ENCODE results near the gene UCHL1.
"Not testable (repeated sequence)": the region's sequence is repeated elsewhere in the genome, so short reads cannot be mapped to it uniquely, and the experiment has no call there.

The UCHL1 gene

DNA sequence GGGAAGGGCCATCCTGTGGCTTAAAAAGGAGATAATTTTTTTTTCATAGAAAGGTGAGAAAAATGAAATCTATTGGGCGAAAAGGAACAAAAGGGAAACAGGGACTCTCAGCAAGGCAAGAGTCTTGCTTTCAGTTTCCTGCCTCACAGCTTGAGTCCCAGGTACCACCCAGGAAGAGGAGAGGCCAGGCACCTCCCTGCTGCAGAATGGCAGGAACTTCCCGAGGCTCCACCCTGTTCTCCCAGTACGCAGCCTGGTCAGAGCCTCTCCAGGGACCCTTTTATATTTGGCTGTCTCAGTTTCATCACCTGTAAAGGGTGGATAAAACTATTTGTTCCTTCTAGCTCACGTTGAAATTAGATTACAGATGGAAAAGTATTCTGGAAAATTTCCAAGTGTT, 33.8 kb downstream of the UCHL1 start:
- DNase-seq (ENCODE audit: low read depth) = no peak

DNA sequence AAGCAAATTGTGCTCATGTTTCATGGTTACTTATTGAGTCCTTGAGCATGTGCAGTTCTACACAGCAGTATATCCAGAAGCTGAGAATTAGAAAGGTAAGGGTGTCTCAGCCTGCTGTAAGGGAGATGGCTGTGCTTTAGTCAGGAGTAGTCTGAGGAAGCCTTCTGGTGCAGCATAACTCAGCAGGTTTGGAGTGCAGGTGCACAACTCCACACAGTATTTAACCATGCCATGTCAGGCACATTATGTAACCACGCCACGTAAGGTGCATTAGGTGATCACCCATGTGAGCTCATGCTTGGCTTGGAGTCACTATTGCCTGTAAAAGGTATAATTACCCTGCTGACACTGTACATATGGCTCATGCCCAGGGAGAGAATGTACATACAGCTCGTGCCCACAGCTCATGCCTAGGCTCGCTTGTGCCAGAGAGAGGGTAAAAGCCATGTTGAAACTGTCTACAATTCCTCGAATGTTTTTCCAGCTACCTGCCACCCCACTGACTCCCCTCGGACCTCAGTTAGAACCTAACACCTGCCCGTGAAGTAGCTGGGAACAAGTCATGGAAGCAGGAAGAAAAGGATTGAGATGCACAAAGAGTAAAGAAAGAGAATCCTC, 37.8 kb downstream of the UCHL1 start:
- DNase-seq (ENCODE audit: low read depth) = no peak

DNA sequence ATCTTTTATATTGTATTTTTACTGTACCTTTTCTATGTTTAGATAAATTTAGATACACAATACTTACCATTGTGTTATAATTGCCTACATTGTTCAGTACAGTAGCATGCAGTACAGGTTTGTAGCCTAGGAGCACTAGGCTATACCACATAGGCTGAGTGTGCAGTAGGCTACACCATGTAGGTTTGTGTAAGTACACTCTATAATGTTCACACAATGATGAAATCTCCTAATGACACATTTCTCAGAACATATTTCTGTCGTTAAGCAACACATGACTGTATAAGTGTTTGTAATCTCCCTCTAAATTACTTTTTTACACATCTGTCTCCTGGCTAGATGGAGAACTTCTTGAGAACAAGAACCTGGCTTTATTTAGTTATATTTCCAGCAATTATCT, 40.3 kb downstream of the UCHL1 start:
- no peak for DNase-seq (ENCODE audit: low read depth)

DNA sequence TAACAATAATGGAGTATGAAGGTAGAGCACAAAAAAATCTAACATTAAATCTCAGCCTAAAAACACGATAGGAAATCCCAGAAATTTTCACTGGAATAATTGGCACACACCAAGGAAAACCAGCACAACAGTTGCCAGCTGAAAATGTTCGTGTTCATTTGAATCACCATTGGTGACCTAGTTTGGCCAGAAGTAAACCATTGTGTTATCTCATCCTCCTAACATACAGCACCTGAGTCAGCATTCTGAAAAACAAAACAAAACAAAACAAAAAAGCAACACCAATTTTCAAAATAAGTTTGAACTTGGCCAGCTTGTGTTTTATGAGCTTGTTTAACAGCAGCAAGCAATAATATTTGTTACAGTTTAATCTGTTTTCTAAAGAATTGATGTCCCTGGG, 41.1 kb downstream of the UCHL1 start:
- DNase-seq (ENCODE audit: low read depth) = no peak

DNA sequence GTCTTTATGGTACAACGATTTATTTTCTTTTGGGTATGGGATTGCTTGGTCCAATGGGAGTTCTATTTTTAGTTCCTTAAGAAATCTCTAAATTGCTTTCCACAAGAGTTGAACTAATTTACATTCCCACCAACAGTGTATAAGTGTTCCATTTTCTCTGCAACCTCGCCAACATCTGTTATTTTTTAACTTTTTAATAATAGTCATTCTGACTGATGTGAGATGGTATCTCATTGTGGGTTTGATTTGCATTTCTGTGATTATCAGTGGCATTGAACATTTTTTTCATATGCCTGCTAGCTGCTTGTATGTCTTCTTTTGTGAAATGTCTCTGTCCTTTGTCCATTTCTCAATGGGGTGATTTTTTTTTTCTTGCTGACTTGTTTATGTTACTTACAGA, 42.8 kb downstream of the UCHL1 start:
- no peak for DNase-seq (ENCODE audit: low read depth)

GRCh38 chr4:41301137-41301536, 44.4 kb downstream of the UCHL1 start:
- DNase-seq (ENCODE audit: low read depth) = no peak

- no peak for DNase-seq (ENCODE audit: low read depth)
These were observed 46.8 kb downstream of the UCHL1 start for GRCh38 chr4:41303372-41304118.

DNA sequence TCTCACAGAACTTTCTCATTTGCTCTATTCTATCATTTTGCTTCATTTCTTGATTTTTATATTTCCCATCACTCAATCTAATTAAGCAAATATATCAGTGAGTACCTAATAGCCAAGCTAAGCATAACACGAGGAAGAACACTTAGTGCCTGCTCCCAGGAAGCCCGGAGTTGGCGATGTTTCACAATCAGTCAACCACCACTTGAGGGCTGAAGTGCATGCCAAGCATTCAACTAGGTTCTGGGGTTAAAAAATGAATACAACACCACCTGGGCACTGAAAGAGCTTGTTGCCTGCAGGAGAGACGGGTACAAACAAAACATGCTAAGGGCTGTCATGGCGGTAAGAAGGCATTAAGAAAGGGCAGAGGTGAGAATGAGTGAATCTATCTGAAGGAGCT, 47.5 kb downstream of the UCHL1 start:
- DNase-seq (ENCODE audit: low read depth) = no peak

- no peak for DNase-seq (ENCODE audit: low read depth)
These were observed 48.7 kb downstream of the UCHL1 start for GRCh38 chr4:41305476-41305875.

GRCh38 chr4:41307638-41308037, 50.9 kb downstream of the UCHL1 start:
- no peak for DNase-seq (ENCODE audit: low read depth)

DNA sequence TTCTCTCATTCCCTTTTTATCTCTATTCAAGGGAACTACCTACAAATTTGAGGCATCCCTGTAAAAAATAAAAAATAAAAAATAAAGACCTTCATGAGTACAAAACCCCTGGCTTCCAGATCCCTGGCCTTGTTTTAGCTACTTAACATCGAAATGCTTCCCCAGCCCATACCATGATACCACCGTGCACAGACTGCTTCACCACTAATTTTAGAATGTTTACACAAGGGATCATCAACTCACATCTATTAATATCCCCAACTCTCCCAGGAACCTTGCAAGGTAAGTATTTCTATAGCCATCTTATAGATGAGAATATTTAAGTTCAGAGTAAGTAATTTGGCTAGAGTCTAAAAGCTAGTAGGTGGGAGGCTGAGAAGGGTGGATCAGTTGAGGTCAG, 51.7 kb downstream of the UCHL1 start:
- DNase-seq (ENCODE audit: low read depth) = no peak

GRCh38 chr4:41315426-41315825, 58.7 kb downstream of the UCHL1 start:
- DNase-seq (ENCODE audit: low read depth) = not testable (repeated sequence)

DNA sequence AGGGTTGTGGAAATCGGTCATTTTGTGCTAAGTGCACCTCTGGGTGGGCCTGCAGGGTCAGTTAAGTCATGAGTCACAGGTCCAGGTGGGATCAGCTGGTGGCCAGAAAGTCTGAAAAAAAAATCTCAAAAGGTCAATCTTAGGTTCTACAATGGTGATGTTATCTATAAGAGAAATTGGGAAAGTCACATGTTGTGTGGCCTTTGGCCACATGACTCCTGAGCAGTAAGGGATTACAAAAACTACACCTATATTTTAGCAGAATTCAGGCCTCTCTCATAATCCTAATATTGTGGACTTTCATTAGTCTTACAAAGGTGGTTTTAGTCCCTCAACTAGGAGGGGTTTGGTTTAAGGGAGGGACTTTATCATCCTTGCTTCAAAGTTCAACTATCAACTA, 59.1 kb downstream of the UCHL1 start:
- DNase-seq (ENCODE audit: low read depth) = no peak

Measured in T follicular helper cell (primary cell).